GM19239 (cell line): ENCODE results near the gene TMEM33.

Experiments used
- DNase-seq: peaks from one replicate; pipeline ENCODE4 v3.0.0; 2011; ENCODE audit warnings: low spot score; ENCODE audit not compliant: insufficient read length
- FAIRE-seq: peaks from 2 replicates; lab custom pipeline; 2011; peaks lifted over from hg19 to GRCh38; lab: Jason Lieb, UNC

Gene TMEM33

DNA sequence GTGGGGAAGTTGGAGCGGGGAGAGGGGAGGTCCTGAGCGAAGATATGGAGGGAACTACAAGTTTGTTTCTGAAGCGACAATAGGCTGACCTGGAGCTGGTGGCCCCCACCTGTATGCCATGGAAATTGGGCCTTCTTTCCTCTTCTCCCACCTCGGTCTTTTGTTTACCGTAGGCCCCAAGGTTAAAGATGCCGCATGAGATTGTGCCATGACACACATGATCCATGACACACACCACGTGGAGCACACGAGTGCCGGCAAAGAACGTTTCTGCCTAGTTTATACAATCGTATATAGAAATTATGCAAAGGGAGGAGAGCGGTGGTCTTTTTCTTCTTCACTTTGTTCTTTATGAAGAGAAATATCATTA is 408 bp downstream of the TMEM33 start:
- FAIRE-seq: no peak
- no peak for DNase-seq

DNA sequence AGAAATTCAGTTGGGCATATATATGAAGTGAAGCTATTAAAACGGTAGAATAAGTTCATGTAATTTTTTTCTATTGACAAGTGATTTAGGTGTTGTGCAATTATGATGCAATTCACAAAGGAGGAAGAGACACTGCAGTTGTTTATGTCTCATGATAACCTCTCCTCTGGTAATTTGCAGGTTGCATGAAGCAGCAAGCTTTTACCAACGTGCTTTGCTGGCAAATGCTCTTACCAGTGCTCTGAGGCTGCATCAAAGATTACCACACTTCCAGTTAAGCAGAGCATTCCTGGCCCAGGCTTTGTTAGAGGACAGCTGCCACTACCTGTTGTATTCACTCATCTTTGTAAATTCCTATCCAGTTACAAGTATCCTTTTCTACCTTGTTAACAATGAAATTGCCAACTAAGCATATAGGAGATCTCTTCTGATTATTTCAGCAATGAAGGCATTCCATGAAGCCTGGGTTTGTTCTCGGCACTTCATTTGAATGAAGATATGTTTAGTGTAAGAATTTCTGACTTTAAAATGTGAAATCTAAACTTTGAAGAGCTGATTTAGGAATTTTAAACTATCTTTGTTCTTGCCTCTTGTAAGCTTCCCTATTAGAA is 3.9 kb downstream of the TMEM33 start:
- no peak for DNase-seq
- no peak for FAIRE-seq

DNA sequence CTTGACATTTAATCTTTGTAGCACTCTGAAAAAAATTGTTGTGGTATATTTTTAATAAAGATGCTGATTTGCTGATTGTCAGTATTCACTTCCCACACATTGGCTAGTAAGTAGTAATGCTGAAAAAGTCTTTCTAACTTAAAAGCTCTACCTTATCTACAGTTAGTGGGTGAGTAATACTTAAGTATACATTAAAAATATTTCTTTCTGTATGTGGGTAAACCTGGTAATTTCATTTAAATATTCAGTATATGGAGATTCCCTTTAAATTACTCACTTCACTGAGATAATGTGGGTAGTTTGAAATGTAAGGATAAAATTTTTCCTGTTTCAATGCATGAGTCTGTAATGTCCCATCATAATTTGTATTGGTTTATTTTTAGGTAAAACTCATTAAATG is 5.6 kb downstream of the TMEM33 start:
- FAIRE-seq: no peak
- no peak for DNase-seq

DNA sequence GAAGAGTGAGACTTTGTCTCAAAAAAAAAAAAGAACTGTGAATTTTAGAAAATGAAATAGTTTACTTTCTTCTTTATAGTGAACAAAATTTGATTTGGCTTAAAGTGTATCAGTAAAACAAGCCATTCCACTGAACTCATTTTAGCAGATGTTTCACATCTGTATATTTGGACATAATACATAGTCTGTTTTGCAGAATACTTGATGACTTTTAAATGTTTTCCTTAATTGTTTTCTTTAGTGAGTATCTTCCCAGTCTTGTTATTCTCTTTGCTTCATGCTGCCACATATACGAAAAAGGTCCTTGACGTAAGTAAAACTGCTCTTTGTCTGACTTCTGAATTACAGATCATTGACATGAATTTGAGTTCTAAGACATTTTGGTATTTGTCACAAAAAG is 8.3 kb downstream of the TMEM33 start:
- DNase-seq (no peak), FAIRE-seq (no peak)

DNA sequence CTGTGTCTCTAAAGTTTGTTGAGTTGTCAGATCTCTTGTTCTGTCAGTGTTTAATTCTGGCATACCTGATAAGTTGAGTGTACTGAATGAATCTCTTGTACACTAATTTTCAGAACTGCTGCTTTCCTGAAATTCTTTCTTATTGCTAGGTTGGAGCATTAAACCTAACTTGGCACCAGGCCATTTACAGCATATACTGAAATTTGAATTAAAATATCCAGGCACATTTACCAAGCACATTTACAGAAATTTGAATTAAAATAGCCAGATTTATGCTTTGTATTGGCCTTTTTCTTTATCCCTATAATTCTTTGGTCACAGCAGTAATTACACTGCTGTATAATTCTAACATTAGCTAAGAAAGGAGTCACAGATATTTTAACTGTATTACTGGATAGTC is 8.9 kb downstream of the TMEM33 start:
- DNase-seq (no peak), FAIRE-seq (peak; percentile 23)

DNA sequence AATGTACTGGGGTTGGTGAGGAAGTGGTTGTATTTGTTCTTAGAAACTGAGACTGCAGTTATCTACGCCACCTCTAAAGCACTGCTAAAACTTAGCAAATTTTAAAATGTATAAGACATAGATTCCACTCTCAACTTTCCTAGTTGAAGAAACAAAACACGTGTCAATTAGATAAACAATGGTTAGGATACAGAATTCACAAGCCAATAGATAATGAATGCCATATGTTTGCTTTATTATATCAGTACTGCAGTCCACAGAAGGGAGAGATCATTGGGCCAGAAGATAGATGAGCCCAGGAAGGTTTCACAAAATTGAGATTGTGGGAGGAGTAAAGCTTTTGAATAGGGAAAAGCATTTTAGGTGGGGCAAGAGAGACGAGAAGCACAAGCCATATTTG is 14.3 kb downstream of the TMEM33 start:
- no peak for DNase-seq
- FAIRE-seq: no peak

DNA sequence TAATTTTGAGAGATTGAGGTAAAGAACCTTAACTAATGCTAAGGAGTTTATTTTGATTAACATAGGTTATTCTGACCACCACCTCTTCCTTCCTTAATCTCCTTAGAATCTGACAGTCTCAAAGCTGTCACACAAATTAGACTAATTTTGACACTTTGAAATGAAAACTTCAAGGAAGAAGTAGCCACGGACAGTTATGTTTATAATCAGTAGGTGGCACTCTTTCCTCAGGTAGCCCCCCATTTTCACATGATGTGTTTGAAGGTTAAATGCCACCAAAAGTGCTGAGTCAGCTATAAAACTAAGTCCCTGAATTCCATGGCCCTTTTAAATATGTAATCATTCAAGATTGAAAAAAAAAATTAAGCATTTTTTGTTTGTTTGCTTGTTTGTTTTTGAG is 22.4 kb downstream of the TMEM33 start:
- FAIRE-seq: peak; percentile 93
- DNase-seq: peak; percentile 18

DNA sequence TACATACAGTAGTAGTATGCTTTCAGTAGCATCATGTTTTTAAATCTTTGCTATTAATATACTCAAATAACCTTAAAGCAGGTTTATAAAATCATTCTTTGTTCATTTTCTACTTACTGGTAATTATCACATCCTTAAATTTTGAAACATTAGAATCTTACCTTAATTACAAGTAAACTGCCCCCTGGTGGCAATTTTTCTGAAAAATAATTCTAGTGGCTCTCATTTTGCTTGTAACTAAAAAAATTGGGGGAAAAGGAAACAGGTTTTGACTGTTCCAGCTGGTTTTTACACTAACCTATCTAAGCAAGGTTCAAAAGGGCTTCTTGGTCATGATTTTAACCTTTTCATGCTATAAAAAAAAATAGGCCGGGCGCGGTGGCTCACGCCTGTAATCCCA is 27.9 kb downstream of the TMEM33 start:
- DNase-seq (no peak), FAIRE-seq (no peak)

DNA sequence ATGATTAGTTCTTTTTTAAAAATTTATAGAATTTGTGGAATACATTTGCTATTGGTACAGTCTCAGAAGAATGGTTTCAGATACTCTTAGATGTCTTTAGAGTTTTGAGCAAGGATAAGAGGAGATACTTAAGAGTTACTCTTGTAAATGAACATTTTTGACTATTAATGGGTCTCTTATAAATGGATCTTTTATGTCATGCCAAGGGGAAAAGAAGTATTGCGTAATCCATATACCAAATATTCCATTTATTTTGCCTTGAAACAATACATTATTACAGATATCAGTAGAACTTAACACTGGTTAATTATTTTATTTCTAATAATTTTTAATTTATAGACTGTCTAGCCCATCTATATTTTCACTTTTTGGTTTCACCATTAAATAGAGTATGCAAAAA is 29.2 kb downstream of the TMEM33 start:
- FAIRE-seq (no peak), DNase-seq (no peak)

DNA sequence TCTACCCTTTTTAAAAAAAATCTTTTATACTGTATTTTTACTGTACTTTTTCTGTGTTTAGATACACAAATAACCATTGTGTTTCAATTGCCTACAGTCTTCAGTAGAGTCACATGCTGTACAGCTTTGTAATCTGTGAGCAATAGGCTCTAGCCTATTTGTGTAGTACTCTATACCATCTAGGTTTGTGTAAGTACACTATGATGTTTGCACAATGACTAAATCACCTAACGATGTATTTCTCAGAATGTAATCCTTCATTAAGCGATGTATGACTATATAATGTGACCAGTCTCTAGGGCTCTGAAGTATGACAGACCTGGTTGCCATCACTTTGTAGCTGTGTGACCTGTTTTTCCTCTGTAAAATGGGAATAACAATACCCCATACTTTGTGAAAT is 32.2 kb downstream of the TMEM33 start:
- no peak for DNase-seq
- no peak for FAIRE-seq

DNA sequence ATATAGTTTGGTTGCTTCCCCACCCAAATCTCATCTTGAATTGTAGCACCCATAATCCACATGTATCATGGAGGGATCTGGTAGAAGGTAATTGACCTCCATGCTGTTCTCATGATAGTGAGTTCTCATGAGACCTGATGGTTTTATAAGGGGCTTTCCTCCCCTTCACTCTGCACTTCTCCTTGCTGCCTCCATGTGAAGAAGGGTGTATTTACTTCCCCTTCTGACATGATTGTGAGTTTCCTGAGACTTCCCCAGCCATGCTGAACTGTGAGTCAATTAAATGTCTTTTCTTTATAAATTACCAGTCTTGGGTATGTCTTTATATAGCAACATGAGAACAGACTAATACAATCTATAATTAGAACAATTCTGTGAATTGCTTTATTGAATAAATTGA is 34.4 kb downstream of the TMEM33 start:
- no peak for FAIRE-seq
- DNase-seq: no peak

DNA sequence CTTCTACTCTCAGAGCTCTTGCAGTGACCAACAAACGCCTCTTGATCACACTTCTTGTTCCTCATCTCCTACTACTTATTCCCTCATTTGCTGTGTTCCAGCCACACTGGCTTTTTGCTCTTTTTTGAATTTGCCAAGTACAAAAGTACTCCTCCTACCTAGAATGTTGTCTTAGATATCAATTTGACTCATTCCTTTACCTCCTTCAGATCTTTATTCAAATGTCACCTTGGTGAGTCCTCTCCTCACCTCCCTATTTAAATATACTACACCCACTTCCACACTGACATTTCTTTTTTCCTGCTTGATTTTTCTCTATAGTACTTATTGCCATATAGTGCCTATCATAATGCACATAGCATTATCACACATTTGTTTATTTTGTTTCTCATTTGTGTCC is 40.1 kb downstream of the TMEM33 start:
- FAIRE-seq: no peak
- no peak for DNase-seq

DNA sequence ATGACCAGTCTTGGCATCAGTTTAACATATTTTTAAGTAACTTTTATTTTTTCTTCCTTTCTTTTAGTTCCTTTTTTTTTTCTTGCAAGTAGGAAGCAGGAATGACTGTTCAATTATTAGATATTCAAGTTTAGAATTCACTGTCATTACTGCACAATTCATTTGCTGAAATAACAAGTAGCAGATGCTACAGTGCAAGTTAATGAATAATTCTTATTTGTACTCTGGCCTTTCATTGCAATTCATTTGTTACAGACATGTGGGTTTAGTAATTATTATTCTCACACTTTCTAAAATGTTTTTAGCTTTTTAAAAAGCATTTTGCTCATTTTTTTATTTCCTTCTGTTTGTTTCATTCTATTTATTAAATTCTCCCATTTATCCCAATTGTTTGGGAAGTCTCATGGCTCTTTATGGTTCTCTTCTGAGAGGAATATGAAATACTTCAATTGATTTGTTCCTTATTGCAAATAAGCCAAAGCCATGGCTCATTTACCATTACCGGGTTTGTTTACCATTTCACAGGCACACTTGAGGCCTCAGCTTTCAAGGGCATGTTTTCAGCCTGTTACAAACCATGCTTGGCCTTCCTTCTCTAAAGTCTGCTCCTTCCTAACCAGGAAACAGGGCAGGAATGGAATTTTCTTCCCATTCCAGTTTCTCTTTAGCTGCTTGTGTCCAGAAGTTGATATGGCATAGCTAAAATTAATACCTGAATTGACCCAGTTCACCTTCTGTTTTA is 41.7 kb downstream of the TMEM33 start:
- FAIRE-seq (no peak), DNase-seq (no peak)

DNA sequence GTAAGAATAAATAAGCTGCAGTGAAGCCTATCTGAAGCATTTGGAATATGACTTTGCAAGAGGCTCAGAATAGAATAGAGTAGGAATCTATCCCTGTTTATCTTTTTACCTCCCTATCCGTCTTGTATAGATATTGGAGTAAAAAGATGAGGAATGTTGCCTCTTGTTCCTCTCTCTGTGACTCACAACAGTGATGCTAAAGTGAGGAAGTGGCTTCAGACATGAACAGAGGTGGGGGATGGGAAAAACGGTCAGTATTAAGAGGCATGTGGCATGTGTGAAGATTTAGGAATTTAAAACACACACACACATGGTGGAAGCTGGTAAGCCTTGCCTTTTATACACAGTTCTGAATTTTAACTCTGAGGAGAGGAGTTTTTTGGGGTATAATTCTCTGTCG is 42.5 kb downstream of the TMEM33 start:
- DNase-seq (no peak), FAIRE-seq (no peak)

DNA sequence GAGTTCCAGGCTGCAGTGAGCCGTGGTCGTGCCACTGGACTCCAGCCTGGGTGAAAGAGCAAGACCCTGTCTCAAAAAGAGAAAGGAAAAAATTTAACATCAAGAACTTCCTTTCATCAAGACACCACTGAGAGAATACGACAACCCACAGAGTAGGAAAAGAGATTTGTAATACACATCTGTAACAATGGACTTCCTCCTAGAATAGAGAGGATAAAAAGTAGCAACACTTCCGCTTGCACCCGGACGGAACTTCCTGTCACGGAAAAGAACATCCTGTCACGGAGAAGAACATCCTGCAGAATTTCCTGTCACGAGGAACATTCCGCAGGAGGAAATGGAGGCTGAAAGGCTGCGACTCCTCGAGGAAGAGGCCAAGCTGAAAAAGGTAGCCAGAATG is 46.2 kb downstream of the TMEM33 start, which contains the start of gene DCAF4L1:
TSS of gene DCAF4L1 (plus strand) at position 301 of the 400 bp plus-strand sequence. CDS start at position 338, 37 bp downstream.
- FAIRE-seq: no peak
- DNase-seq: no peak

DNA sequence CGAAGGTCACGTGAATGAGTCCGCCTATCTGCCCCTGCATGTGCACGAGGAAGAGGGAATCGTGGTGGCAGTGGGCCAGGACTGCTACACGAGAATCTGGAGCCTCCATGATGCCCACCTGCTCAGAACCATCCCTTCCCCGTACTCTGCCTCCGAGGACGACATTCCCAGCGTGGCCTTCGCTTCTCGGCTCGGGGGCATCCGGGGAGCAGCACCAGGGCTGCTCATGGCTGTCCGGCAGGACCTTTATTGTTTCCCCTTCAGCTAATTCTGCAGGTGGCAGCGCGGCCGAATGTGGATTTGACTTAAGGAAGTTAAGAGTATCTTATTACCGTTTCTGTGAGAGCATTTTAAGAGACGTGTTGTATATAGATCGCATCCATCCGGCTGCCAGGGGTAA is 47.5 kb downstream of the TMEM33 start:
- no peak for DNase-seq
- no peak for FAIRE-seq

DNA sequence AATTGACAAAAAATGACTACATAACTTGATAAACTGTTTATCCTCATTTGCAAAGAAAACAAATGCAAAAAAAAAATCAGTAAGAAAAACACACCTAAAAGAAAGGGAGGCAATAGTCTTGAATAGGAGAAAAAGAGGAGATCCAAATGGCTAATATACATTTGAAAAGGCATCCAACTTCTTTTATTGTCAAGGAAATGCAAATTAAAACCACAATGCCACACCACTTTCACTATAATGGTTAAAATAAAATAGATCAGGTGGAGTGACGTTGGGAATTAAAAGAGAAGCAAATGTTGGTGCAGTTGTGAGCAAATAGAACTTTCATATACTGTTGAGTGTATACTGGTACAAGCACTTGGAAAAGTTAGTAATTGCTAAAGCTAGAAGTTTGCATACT is 49.9 kb downstream of the TMEM33 start:
- FAIRE-seq: no peak
- DNase-seq: no peak

DNA sequence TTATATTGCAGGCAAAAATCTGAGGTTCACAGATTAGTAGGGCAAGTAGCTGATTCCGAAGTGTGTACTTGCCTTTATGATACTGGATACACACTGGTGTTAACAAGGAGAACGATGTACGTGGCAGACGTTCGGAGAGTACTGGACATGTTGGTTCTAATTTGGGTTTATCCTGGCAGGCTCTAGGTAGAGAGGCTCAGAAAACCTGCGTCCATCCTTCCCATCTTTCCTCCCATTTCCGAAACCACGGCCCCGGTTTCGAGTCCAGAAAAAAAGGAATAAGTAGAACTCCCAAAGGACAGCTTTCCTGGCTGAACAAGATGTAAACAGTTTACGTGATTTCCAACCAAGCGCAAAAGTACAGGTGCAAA is 54.8 kb downstream of the TMEM33 start:
- no peak for FAIRE-seq
- DNase-seq: no peak

DNA sequence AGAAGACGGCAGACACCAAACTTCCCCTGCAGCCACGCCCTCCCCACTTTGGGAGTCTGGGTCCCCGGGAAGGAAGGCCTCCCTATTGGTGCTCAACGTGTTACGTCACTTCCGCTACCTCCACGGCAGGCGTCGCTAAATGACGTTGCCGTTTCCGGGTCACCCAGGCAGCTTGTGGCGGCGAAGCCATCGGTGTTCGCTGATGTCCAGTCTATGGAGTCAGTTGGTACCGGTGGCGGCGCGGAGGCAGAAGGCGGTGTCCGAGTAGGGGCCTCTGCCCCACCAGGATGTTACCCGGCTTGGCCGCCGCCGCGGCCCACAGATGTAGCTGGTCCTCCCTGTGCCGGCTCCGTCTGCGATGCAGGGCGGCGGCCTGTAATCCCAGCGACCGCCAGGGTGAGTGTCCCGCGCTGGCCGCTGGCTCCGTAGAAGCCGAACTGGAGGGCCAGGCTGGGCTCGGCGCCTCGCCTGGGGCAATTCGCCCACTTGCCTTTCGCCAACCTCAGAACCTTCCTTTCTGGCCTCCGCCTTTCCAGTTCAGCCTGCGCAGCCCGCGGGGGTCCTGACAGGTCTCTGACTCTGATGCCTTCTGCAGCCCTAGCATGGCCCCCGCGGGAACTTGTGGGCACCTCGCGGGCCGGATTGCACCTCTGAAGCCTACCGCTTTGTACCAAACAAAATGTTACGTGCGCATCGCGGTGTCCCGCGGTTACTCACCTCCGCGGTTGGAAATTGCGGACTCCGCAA is 55.3 kb downstream of the TMEM33 start, which contains the start of gene SLC30A9:
TSS of gene SLC30A9 (plus strand) at position 166 of the 747 bp plus-strand sequence. CDS start at position 288, 122 bp downstream.
- DNase-seq (peak; percentile 91), FAIRE-seq (peak; percentile 98)

DNA sequence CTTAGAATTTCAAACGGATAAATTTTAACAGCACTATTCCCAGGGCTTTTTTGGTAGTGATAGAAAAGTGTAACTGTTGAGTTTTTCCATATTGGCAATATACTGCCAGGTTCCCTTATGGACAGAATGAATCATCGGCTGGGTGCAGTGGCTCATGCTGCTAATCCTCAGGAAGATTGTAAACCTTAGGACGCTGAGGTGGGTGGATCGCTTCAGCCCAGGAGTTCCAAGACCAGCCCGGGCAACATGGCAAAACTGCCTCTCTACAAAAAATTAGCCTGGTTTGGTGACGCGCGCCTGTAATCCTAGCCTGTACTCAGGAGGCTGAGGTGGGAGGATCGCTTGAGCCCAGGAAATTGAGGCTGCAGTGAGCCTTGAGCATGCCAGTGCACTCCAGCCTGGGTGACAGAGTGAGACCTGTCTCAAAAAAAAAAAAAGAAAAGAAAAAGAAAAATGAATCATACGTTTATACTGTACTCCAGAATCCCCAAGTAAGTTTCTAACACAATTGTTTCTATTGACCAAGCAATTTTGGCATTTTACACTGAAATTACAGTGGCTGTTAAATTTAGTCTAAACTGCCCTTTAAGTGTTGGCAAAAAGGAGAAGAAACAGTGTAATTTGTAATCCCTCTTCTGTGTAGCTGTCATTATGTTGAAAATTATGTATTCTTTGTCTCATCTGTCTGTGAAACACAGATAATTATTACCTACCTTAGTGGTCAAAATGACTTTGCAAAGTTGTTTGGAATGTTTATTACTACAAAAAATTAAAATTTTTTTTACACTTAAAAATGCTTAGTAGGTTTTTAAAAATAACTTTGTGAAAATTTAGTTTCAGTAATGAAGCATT is 56.9 kb downstream of the TMEM33 start:
- FAIRE-seq: no peak
- no peak for DNase-seq
